Choroid plexus epithelial cell (primary cell): ENCODE results near the gene CALD1.

Experiments used
- DNase-seq: peaks from one replicate; pipeline ENCODE4 v3.0.0-alpha.2; 2010; ENCODE audit warnings: low read depth
- H3K4me3 ChIP-seq: 2 replicates; pipeline ENCODE4 v1.5.1; 2011; ENCODE audit warnings: low read depth, mild to moderate bottlenecking, control low read depth, low read length, moderate library complexity
- CTCF ChIP-seq: conservative IDR thresholded peaks from 2 replicates; pipeline ENCODE4 v1.5.1; 2011; ENCODE audit warnings: low read depth, mild to moderate bottlenecking, control low read depth, inconsistent platforms, low read length, moderate library complexity

Gene CALD1

GRCh38 chr7:134771111-134771510, 8.3 kb upstream of the CALD1 start:
- TF ChIP-seq CTCF, result no peak
- DNase-seq, result no peak
- no peak overlapping the region for H3K4me3 ChIP-seq

- DNase-seq, result no peak
- TF ChIP-seq CTCF, result no peak
- no peak overlapping the region for H3K4me3 ChIP-seq
These were observed 7.5 kb upstream of the CALD1 start for GRCh38 chr7:134771889-134772288.

- TF ChIP-seq CTCF, result no peak
- no peak overlapping the region for H3K4me3 ChIP-seq
- DNase-seq, result no peak
These were observed 7.0 kb upstream of the CALD1 start for GRCh38 chr7:134772401-134772800.

- no peak overlapping the region for H3K4me3 ChIP-seq
- TF ChIP-seq CTCF, result no peak
- no peak for DNase-seq
These were observed 6.3 kb upstream of the CALD1 start for GRCh38 chr7:134773164-134773563.

GRCh38 chr7:134774119-134774518, 5.3 kb upstream of the CALD1 start:
- DNase-seq, result no peak
- no peak overlapping the region for H3K4me3 ChIP-seq
- no peak for TF ChIP-seq CTCF

GRCh38 chr7:134777470-134777869, 2.0 kb upstream of the CALD1 start:
- no peak for TF ChIP-seq CTCF
- no peak overlapping the region for H3K4me3 ChIP-seq
- no peak for DNase-seq

- peak; percentile 70 for DNase-seq
These were observed 1.4 kb upstream of the CALD1 start for GRCh38 chr7:134777908-134778580.

More at GRCh38 chr7:134777908-134778580, 1.4 kb upstream of the CALD1 start:
- TF ChIP-seq CTCF, result no peak
- H3K4me3 ChIP-seq, result no peak overlapping the region
